Lower lobe of right lung (tissue), 2 donors: ENCODE measurements around the gene CPPED1. TPM values are rescaled to one million over a fixed set of nuclear protein-coding genes. Genes with fewer than 3 reads are reported as not detected.
"Not testable (repeated sequence)": the region's sequence is repeated elsewhere in the genome, so short reads cannot be mapped to it uniquely, and the experiment has no call there.

Experiments
- ATAC-seq, 2 donors: fragments of 200-7000 bp; cut with Tn5 transposase; one replicate each; pipeline ENCODE4 v1.9.1; 2020 to 2022; ENCODE audit warnings: mild to moderate bottlenecking in 2 of 2, moderate library complexity in 2 of 2
- DNase-seq: peaks from one replicate; pipeline ENCODE4 v3.0.0-alpha.2; 2020
- H3K27ac ChIP-seq: fragments of 200-600 bp; one replicate; pipeline ENCODE4 v1.8.0; 2022
- H3K27me3 ChIP-seq: fragments of 200-600 bp; one replicate; pipeline ENCODE4 v1.8.0; 2022; ENCODE audit warnings: low read depth
- H3K36me3 ChIP-seq: fragments of 200-600 bp; one replicate; pipeline ENCODE4 v1.8.0; 2022; ENCODE audit warnings: mild to moderate bottlenecking
- H3K4me1 ChIP-seq: fragments of 200-600 bp; one replicate; pipeline ENCODE4 v1.8.0; 2022
- H3K4me3 ChIP-seq: fragments of 200-600 bp; one replicate; pipeline ENCODE4 v1.8.0; 2022; ENCODE audit warnings: mild to moderate bottlenecking
- H3K9me3 ChIP-seq: fragments of 200-600 bp; one replicate; pipeline ENCODE4 v1.8.0; 2022
- CTCF ChIP-seq: fragments of 200-600 bp; IDR thresholded peaks from one replicate; pipeline ENCODE4 v1.8.0; 2022; ENCODE audit warnings: antibody characterized with exemption, mild to moderate bottlenecking
- intact Hi-C: fragments of 100-400 bp; cut with DNase I; formaldehyde crosslinking; loops from one replicate; pipeline ENCODE4 v1.11.0; 2022
- total RNA-seq: library from RNA; stranded (reverse); fragmentation: NEBNext Ultra II Directional; extraction: Animal tissue kit (Norgen Biotek cat#: 25700); gene quantifications from one replicate; pipeline ENCODE4 v1.2.1, GENCODE V29; 2021
- donor health status: DM: no; HTN: yes; CAD: no; lungs with severe emphysema.

The CPPED1 gene
- total RNA-seq, 1 donor from 2014 or later = 33.0 TPM

- Histone ChIP-seq H3K9me3 (no peaks in the 10 kb centered on the region), H3K27me3 (no peaks in the 10 kb centered on the region), H3K4me1 (peaks cover 10% of the 10 kb centered on the region), H3K27ac (no peak overlapping the region), H3K36me3 (no peaks in the 10 kb centered on the region), H3K4me3 (no peak overlapping the region)
- intact Hi-C loops = no loop called here
- ATAC-seq (peak; percentile 85 to 87), DNase-seq (peak; percentile 76)
- TF ChIP-seq CTCF = peak; percentile 94
These were observed 15.7 kb upstream of the CPPED1 start for GRCh38 chr16:12819126-12820117.

GRCh38 chr16:12818326-12818725 lies 14.6 kb upstream of the CPPED1 start:
- no peaks in the 10 kb centered on the region for H3K27me3 ChIP-seq
- ATAC-seq = no peak
- TF ChIP-seq CTCF = no peak
- peaks cover 10% of the 10 kb centered on the region for H3K4me1 ChIP-seq
- no peaks in the 10 kb centered on the region for H3K36me3 ChIP-seq
- intact Hi-C loops = no loop called here
- no peaks in the 10 kb centered on the region for H3K9me3 ChIP-seq
- no peak for DNase-seq
- H3K27ac ChIP-seq = no peak overlapping the region
- H3K4me3 ChIP-seq = no peak overlapping the region

GRCh38 chr16:12816791-12817214 lies 13.1 kb upstream of the CPPED1 start:
- H3K9me3 ChIP-seq, intact Hi-C loops, H3K27me3 ChIP-seq, H3K27ac ChIP-seq, H3K4me3 ChIP-seq, H3K36me3 ChIP-seq: not testable (repeated sequence)
- peaks cover 10% of the 10 kb centered on the region for H3K4me1 ChIP-seq
- DNase-seq (peak; percentile 58), ATAC-seq (peak; percentile 50 to 58)

GRCh38 chr16:12815361-12815760 lies 11.7 kb upstream of the CPPED1 start:
- H3K27ac ChIP-seq = no peak overlapping the region
- ATAC-seq (peak; percentile 24 to 53), DNase-seq (no peak)
- no peaks in the 10 kb centered on the region for H3K36me3 ChIP-seq
- H3K4me3 ChIP-seq = no peak overlapping the region
- intact Hi-C loops = no loop called here
- no peaks in the 10 kb centered on the region for H3K27me3 ChIP-seq
- TF ChIP-seq CTCF = no peak
- peaks cover 10% of the 10 kb centered on the region for H3K4me1 ChIP-seq
- H3K9me3 ChIP-seq = no peaks in the 10 kb centered on the region

- DNase-seq, H3K4me3 ChIP-seq, H3K27me3 ChIP-seq, ATAC-seq, intact Hi-C loops, H3K36me3 ChIP-seq, H3K9me3 ChIP-seq, H3K27ac ChIP-seq: not testable (repeated sequence)
- peaks cover 10% of the 10 kb centered on the region for H3K4me1 ChIP-seq
These were observed 10.0 kb upstream of the CPPED1 start for GRCh38 chr16:12813734-12814133.

GRCh38 chr16:12813321-12813720 lies 9.6 kb upstream of the CPPED1 start:
- DNase-seq, H3K27ac ChIP-seq, ATAC-seq, H3K36me3 ChIP-seq, H3K4me3 ChIP-seq, H3K27me3 ChIP-seq, H3K9me3 ChIP-seq, intact Hi-C loops: not testable (repeated sequence)
- peaks cover 10% of the 10 kb centered on the region for H3K4me1 ChIP-seq
